ENCODE results near the gene CLEC2D.
A peak's percentile ranks its signal among the peaks of the same experiment; 100 is the strongest.
"Not testable (repeated sequence)": the region's sequence is repeated elsewhere in the genome, so short reads cannot be mapped to it uniquely, and the experiment has no call there.

The CLEC2D gene, protein sequence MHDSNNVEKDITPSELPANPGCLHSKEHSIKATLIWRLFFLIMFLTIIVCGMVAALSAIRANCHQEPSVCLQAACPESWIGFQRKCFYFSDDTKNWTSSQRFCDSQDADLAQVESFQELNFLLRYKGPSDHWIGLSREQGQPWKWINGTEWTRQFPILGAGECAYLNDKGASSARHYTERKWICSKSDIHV

DNA sequence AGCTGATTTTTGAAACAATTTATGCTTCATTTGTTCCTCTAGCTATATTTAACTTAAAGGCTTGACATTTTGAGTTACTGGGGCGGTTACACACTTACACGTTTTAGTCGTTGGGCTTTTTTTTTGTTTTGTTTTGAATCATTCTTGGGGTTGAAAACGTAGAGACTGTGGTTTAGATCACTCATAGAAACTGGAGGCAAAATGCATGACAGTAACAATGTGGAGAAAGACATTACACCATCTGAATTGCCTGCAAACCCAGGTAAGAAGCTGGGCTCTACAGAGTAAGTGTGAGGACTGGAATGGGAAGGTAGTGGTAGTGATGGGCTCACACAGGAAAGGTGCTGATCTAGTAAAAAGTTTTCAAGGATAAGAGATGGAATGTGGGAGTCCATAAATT lies at the start of gene CLEC2D:
Gene CLEC2D (plus strand): TSS at position 180 of the 400 bp plus-strand sequence. CDS start 22 bp downstream, at position 202.
- DNase-seq (ENCODE audit: low spot score) = no peak

DNA sequence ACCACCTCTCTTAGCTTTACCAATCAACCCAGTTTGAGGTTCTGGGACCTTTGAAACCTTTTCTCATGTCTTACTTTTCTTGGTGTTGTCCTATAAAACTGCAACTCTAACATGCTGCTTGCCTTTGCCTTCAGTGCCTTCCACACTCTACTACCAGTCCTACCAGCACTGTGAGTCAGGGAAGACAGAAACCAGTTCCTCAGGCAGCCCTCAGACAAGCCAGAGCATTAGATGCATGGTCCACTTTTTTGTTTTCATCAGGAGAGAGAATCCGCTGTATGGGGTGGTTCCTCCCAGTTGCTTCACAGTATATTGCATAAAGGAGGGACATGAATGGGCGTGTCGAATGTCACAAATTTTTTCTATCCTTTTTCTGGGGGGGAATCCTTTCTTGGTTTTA lies 44.5 kb upstream of the CLEC2D start:
- DNase-seq (ENCODE audit: low spot score) = no peak

DNA sequence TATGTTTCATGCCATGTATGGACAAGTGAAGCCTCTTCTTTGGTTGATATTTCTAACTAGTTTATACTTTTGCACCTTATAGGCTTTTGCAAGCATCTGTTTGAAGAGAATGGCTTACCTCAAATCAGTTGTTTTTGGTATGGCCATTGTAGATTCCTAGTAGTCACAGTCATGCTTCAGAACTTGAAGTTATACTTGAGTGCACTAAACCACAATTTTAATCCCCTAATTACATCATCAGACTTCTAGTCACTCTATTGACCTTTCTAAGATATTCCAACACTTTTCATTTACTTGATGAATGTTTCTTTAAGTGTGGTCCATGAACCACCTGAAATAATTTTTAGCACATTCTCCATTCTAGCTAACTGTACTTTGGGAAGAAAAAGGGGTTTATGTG lies 43.2 kb upstream of the CLEC2D start:
- DNase-seq (ENCODE audit: low spot score) = no peak

DNA sequence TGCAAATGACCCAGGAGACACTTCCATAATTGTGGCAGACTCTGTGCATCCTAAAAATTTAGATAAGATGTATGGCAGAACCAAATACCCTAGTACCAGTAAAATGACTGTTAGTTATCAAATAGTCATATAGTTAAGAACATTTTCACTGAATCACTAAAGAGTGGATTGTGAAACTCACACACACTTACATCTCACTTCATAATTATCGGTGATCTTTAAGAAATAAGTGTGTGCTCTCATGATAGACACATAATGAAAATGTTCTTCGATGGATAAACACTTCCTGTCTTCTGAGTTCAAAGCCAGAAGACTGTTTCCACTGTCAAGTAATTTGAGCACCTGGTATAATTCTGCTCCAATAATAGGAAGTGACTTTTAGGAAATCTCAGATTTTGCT lies 42.7 kb upstream of the CLEC2D start:
- no peak for DNase-seq (ENCODE audit: low spot score)

DNA sequence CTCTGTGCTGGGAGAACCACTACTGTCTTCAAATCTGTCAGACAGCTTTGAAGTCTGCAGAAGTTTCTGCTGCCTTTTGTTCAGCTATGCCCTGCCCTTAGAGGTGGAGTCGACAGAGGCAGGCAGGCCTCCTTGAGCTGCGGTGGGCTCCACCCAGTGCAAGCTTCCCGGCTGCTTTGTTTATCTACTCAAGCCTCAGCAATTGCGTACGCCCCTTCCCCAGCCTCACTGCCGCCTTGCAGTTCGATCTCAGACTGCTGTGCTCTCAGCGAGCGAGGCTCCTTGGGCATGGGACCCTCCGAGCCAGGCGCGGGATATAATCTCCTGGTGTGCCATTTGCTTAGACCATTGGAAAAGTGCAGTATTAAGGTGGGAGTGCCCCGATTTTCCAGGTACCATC lies 36.7 kb upstream of the CLEC2D start:
- DNase-seq (ENCODE audit: low spot score) = no peak

DNA sequence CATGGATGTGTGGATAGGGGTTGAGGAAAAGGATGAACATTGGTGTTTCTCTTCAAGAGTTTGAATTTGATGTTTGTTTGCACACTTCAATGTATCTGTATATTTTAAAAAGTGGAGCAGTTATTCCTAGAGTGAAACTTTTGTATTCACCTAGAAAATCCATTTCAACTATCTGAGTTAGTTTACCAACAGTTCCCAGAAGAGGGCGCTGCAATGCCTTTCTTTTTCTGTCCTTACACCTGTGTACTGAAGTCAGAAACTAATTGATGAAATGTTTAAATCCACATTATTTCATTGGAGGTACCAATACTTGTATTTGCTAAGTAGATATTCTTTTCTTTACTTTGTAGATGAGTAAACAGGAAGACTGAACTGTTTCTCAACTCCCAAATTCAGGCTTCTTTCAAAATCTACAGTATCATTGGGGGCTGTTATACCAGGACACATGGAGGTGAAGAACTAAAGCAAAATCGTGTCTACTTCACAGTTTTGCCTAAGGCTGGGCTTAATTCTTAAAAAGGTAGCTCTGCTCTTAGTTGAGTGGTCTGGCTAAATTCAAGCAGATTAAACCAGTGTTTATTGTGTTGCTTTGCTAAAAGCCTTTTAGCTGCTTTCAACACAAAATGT lies 35.2 kb upstream of the CLEC2D start:
- no peak for DNase-seq (ENCODE audit: low spot score)

DNA sequence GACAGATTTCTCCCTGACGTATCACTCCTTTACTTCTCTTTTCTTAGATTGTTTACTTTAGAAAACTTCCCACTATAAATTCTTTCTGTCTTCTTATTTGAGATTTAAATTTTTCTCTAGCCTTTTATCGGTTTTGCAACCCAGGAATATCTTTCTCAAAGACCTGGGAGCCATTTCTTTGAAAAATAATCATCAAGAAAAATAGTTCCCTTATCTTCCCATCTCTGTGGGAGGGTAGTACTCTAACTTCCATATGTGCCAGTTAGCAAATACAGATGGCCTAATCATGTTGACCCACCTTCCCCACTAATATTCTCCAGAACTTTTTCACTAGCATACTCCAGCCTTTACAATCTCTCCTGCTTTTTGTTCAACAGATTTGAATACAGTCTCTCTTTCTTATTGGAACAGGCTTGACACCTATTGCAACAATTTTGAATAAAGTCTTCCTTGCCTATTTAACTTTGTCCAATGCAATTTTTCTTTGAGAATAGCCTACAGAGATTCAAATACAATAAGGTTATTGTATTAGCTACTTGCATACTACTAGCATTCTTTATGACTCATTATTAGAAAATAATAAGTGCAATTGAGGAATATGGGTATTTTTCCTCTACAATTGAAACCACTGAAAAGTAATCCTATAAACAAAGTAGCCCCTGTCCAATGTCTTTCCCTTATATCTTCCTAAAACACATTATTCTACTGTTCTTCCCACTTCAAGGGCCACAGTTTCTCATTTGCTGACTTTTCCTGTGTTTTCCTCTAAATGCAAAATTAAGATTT lies 34.4 kb upstream of the CLEC2D start:
- DNase-seq (ENCODE audit: low spot score) = no peak

DNA sequence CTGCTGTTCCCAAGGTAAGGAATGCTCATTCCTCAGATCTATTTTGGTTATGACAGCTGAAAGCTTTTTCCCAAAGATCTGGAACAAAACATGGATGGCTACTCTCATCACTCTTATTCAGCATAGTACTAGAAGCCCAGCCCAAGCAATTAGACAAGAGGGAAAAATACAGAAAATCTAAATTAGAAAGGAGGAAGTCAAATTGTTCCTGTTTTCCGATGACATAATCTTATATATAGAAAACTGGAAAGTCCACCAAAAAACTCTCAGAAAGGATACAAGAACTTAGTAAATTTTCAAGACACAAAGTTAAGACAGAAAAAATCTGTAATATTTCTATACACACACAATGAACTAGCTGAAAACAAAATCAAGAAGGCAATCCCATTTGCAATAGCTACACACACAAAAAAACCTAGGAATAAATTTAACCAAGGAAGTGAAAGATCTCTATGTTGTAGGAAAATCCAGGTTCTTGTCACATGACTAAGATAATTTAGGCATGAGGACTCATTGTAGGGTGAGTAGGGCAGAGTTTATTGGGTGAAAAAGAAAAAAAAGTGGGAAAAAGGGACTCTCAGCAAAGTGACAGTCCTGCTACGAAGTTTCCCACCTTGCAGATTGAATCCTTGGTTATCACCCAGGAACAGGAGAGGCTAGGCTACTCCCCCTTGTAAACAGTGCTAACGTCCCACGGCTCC lies 33.2 kb upstream of the CLEC2D start:
- DNase-seq (ENCODE audit: low spot score) = no peak

DNA sequence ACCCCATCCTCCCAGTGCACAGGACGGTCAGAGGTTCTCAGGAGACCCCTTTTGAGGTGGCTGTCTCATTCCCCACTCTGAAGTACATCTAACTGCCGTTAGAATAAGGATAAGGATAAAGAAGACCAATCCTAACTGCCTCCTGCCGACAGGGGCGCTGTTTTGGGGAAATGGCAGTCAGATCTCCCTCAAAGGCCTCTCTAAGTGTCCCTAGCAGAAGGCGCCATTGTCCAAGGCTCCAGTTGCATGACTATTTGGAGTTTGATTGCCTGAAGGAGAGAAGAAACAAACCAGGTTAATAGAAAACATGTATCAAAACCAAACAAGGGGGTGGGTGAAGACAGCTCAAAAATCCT lies 32.7 kb upstream of the CLEC2D start:
- no peak for DNase-seq (ENCODE audit: low spot score)

DNA sequence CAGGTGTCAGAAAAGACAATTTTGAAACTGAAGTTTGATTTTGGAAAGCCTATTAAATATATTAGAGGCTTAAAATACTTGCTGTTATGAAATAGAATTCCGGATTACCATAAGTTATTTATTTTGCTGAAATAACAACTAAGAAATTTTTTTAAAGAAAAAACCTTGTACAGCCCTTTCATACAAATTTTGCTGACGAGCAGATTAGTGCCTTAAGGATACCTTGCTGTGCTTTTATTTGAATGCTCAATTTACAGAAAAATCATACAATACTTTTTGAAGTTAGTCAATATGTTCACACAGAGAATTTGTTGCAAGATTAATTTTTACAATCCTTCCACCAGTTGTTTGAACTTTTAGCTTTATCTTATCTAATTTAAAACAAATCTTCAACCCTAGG lies 29.5 kb upstream of the CLEC2D start:
- no peak for DNase-seq (ENCODE audit: low spot score)

DNA sequence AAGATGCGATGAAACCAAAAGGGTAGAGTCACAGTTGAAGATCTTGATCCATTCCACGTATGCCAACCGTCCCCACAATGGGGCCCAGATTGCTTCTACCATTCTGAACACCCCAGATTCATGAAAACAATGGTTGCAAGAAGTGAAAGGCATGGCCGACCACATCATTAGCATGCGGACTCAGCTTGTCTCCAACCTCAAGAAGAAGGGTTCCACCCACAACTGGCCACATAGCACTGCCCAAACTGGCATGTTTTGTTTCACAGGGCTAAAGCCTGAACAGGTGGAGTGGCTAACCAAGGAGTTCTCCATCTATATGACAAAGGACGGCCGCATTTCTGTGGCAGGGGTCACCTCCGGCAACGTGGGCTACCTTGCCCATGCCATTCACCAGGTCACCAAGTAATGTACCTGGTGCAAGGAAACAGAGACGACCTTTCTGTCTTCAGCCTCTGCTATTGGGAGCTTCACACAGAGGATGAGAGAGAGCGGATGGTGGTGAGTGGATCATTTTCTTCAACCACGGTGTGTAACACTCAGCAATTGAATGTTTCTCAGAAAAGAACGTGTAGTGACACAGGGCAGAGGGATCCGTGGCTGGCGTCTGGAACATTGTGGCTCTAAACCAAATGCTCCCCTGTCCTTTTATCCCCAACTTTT lies 26.8 kb upstream of the CLEC2D start:
- DNase-seq (ENCODE audit: low spot score) = no peak

DNA sequence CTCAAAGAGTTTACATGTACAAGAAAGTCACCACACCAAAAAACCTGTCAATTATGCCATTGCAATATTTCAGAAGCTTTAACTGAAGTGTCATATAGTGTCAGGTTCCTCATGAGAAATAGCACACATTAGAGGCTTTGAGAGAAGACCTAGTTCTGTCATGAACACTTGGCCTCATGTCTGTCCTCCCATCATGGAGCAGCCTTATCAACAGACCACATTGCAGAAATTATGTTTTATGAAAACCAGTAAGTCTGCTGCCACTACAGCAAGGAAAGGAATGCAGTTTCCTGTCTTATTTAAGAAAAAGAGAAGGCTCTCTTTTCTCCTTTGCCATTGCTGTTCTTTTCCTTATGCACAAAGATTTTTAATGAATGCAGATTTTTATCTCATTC lies 26.2 kb upstream of the CLEC2D start:
- no peak for DNase-seq (ENCODE audit: low spot score)

DNA sequence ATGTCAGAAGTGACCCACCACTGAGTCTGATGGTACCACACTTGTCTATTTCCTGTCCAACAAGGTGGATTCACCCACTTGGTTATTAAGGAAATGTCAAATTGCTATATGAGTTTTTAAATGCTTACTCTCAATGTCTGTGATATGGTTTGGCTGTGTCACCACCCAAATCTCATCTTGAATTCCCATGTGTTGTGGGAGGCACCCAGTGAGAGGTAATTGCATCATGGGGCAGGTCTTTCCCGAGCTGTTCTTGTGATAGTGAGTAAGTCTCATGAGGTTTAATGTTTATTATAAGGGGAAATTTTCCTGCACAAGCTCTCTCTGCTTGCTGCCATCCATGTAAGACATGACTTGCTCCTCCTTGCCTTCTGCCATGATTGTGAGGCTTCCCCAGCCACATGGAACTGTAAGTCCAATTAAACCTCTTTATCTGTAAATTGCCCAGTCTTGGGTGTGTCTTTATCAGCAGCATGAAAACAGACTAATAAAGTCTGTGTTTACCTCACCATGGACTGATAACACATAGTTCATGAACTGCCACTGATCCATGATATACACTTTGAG lies 24.4 kb upstream of the CLEC2D start:
- not testable (repeated sequence) for DNase-seq (ENCODE audit: low spot score)

DNA sequence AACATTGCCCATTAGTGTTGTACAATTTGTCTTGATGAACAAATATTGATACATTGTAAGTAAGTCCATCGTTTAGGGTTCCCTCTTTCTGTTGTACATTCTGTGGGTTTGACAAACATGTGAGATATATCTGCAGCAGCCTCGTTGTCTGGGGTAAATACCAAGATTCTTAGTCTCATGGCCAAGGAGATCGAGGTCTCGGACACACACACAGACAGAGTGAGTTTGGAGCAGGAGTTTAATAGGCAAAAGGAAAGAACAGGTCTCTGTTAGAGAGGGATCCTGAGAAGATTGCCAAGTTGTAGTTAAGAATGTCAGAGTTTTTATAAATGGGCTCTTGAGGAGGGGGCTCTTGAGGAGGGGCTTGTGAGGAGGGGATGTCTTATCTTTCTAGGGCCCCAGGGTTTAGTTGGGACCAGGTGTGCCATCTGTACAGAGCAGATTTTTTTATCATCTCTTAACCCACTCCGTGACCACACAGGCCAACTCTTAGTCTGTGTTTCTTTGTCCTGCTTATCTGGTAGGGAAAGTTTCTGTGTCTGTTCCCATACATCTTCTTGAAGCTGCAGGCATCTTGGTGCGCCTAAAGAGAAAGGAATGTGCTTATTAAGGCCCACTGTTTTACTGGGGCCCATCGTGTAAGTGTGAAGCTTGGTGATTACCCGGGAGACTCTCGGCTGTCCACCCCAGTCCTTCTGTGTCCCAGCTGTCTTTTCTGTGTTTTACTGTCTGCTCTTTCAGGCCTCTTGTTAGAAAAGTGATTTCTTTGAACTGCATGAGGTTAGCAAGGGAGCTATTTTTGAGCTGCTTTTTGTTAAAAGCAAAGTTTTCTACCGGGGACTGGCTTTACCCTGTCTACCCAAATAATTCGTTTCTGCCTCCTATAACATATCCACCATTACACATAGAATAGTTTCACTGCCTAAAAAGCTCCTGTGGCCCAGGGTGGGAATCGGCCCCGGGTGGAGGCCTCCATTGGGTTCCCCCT lies 22.4 kb upstream of the CLEC2D start:
- DNase-seq (ENCODE audit: low spot score) = no peak

DNA sequence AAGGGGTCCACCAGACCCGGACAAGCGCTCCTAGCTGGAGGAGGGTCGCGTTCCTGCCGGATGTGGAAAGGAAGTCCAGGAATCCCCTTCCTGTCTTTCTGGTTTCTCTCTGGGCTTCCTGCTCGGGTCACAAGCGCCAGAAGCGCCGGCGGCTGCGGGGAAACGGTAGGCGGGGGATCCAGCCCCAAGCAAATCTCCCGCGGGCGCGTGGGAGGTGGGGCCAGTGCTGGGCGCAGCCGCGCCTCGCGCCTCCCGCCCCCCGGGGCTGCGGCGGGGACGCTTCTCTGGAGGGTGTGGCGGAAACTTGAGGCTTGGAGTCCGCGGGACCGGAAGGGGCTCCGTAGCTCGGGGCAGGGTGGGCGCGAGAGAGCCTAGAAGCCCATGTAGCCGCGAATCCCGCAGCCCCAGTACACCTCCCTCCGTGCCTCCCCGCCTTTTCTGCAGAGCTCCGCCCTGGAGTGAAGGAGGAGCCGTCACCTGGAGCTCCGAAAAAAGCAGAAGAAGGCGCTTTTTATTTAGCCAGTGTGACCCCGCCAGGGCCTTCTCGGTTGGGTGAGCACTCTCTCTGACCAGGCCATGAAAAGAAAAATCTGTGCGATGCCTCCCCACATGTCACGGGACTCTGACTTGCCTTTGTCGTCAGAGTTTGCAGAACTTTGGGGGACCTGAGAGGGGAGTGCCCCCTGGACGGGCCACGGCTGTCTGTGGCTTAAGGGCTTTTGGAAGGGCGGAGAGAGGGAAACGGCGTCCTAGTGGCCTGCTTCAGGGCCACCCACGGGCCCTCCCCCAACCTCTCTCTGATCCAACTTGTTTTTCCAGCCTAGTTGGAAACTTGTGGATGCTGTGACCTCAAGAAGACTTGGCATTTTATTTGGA lies 21.4 kb upstream of the CLEC2D start:
- DNase-seq (ENCODE audit: low spot score) = peak; percentile 84

DNA sequence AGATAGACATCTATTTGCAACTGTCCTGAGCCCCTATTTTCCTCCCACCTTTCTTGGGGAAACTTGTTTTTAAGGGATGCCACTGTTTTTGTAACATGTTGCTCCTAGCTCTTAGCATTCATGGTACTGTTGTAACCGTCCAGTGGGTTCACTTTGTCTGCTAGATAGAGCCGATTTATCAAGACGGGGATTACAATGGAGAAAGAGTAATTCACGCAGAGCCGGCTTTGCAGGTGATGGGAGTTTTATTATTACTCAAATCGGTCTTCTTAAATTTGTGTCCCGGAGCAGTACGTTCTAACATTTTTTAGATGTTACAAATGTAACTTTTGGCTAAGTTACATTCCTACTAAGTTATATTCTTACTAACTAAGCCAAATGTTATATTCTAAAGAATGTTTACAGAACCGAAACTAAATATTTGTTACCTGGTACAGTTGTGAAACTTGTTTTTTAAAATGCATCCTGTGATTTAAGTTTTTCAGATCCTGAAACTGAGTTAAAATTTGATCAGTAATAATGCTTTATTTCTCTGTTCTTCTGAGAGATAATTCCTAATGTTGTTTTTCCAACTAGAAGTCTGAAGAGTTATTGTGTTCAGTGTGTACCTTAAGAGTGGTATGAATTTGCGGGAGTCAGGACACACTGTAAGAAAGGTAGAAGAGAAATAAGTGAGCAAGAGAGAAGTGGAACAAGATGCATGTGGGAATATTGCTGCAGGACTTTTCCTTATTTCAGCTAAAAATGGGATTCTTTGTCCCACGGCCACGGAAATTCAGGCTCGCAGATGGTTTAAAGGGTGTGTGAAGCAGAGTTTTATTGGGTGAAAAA lies 20.6 kb upstream of the CLEC2D start:
- no peak for DNase-seq (ENCODE audit: low spot score)

DNA sequence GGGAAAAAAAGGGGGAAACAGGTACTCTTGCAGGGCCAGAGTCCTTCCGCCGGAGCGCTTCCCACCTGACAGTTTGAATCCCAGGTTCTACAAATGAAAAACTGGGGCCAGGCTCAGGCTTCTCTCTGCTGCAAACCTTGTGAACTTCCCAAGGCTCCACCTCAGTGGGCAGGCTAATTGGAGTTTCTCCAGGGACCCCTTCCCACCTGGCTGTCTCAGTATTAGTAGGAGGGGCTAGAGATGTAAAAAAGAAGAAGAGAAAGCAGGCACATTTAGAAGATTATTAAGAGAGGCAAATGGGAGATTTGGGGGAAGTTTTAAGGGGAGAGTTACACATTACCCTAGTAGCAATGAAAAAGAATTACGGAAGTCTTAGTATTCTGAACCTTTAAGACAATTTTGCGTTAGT lies 20.0 kb upstream of the CLEC2D start:
- DNase-seq (ENCODE audit: low spot score) = no peak

DNA sequence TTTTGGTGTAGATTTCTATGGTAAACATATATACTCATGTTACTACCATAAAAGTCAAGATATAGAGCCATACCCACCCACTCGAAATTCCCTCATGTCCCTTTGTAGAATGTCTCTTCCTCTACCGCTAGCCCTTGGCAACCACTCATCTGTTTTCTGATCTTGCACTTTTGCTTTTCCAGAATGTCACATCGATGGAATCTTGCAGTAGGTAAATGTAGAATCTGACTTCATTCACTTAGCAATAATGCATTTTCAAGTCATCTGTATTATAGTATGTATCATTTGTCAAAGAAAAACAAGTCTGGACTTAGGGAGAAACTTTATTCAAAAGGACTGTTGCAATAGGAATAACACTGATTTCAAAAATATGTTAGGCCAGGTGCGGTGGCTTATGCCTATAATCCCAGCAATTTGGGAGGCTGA lies 19.3 kb upstream of the CLEC2D start:
- DNase-seq (ENCODE audit: low spot score) = no peak

DNA sequence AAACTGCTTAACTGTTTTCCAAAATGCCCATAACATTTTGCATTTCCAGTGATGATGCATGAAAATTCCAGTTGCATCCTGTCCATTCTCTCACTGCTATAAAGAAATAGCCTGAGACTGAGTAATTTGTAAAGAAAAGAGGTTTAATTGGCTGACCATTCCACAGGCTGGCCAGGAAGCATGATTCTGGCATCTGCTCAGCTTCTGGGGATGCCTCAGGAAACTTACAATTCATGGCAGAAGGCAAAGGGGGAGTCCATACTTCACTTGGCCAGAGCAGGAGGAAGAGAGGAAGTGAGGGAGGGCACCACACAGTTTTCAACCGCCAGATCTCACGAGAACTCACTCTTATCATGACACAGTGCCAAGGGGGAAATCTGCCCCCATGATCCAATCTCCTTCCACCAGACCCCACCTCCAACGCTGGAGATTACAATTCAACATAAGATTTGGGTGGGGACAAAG lies 18.2 kb upstream of the CLEC2D start:
- no peak for DNase-seq (ENCODE audit: low spot score)

Measured in hepatic stellate cell (primary cell).